IMR-90 (cell line): ENCODE results near the gene HNRNPUL1. TPM values are rescaled to one million over a fixed set of nuclear protein-coding genes. Genes with fewer than 3 reads are reported as not detected.

Experiments used
- ATAC-seq: fragments of 200-7000 bp; cut with Tn5 transposase; 2 replicates; pipeline ENCODE4 v1.9.1; 2020; ENCODE audit warnings: low read depth, mild to moderate bottlenecking, moderate library complexity
- BruUV-seq: library from RNA; stranded (reverse); fragments of 400-500 nt; replicated peaks from 2 replicates; lab custom pipeline; 2021; lab: Mats Ljungman, UMichigan
- CTCF ChIA-PET: fragments of 300-600 bp; formaldehyde crosslinking; extraction: SDS; loops from one replicate; lab custom pipeline; 2021; ENCODE audit warnings: antibody characterized with exemption; lab: Yijun Ruan, JAX
- POLR2A ChIA-PET: fragments of 300-600 bp; sonication (Branson Sonifier 250); formaldehyde crosslinking; loops from one replicate; lab custom pipeline; 2022; ENCODE audit warnings: antibody characterized with exemption; ENCODE audit not compliant: unreplicated experiment; lab: Charles Lee
- DNase-seq: peaks from one replicate; pipeline ENCODE4 v3.0.0; 2013
- H2AFZ ChIP-seq: replicated peaks from 2 replicates; pipeline ENCODE3; 2013; ENCODE audit warnings: low read length, mild to moderate bottlenecking; ENCODE audit not compliant: poor library complexity
- H2AK5ac ChIP-seq: 2 replicates; pipeline ENCODE4 v1.6.1; 2013; ENCODE audit warnings: low read depth, low read length, inconsistent platforms
- H2AK9ac ChIP-seq: replicated peaks from 2 replicates; pipeline ENCODE3; 2013; ENCODE audit warnings: mild to moderate bottlenecking, low read depth, low read length, moderate library complexity; ENCODE audit not compliant: poor library complexity
- H2BK120ac ChIP-seq: 2 replicates; pipeline ENCODE4 v1.6.1; 2013; ENCODE audit warnings: low read depth, low read length, inconsistent platforms
- H2BK15ac ChIP-seq: 3 replicates; pipeline ENCODE4 v1.6.1; 2013; ENCODE audit warnings: low read depth, low read length, inconsistent platforms
- H2BK20ac ChIP-seq: 2 replicates; pipeline ENCODE4 v1.6.1; 2013; ENCODE audit warnings: low read depth, mild to moderate bottlenecking, inconsistent platforms, low read length, moderate library complexity
- H2BK5ac ChIP-seq: 2 replicates; pipeline ENCODE4 v1.6.1; 2013; ENCODE audit warnings: mild to moderate bottlenecking, low read depth, low read length, inconsistent platforms; ENCODE audit not compliant: poor library complexity, severe bottlenecking
- H3K14ac ChIP-seq: replicated peaks from 2 replicates; pipeline ENCODE4 v1.6.1; 2013; ENCODE audit warnings: low read depth, low read length, inconsistent platforms
- H3K18ac ChIP-seq: 2 replicates; pipeline ENCODE4 v1.6.1; 2013; ENCODE audit warnings: low read depth, low read length, control low read depth
- H3K23ac ChIP-seq: 2 replicates; pipeline ENCODE4 v1.6.1; 2013; ENCODE audit warnings: low read depth, low read length, inconsistent platforms
- H3K27ac ChIP-seq: 2 replicates; pipeline ENCODE4 v1.5.1; 2013; ENCODE audit warnings: mild to moderate bottlenecking, control low read depth, low read length; ENCODE audit not compliant: insufficient read depth
- H3K27me3 ChIP-seq: 2 replicates; pipeline ENCODE4 v1.6.1; 2013; ENCODE audit warnings: low read length; ENCODE audit not compliant: control insufficient read depth, insufficient read depth
- H3K36me3 ChIP-seq: 2 replicates; pipeline ENCODE4 v1.6.1; 2013; ENCODE audit warnings: low read length, mixed read lengths; ENCODE audit not compliant: control insufficient read depth, insufficient read depth
- H3K4ac ChIP-seq: 2 replicates; pipeline ENCODE4 v1.6.1; 2013; ENCODE audit warnings: low read depth, low read length, inconsistent platforms
- H3K4me1 ChIP-seq: 2 replicates; pipeline ENCODE4 v1.6.1; 2013; ENCODE audit warnings: low read length, mixed read lengths; ENCODE audit not compliant: control insufficient read depth, insufficient read depth
- H3K4me2 ChIP-seq: 2 replicates; pipeline ENCODE4 v1.6.1; 2013; ENCODE audit warnings: low read depth, mild to moderate bottlenecking, control low read depth, low read length, moderate library complexity
- H3K4me3 ChIP-seq: 2 replicates; pipeline ENCODE4 v1.5.1; 2013; ENCODE audit warnings: low read depth, mild to moderate bottlenecking, control low read depth, low read length, moderate library complexity; ENCODE audit not compliant: insufficient read depth
- H3K56ac ChIP-seq: 2 replicates; pipeline ENCODE4 v1.6.1; 2013; ENCODE audit warnings: low read length, inconsistent platforms; ENCODE audit not compliant: insufficient read depth; ENCODE audit errors: extremely low read depth
- H3K79me1 ChIP-seq, 2 experiments: 2 replicates each; pipeline ENCODE4 v1.6.1; 2013; ENCODE audit warnings: low read length in 2 of 2, inconsistent platforms in 1 of 2, low read depth in 1 of 2
- H3K9ac ChIP-seq: 2 replicates; pipeline ENCODE4 v1.6.1; 2013; ENCODE audit warnings: low read depth, low read length, control low read depth
- H3K9me1 ChIP-seq: 2 replicates; pipeline ENCODE4 v1.6.1; 2013; ENCODE audit warnings: low read length, inconsistent platforms; ENCODE audit not compliant: insufficient read depth
- H3K9me3 ChIP-seq: 2 replicates; pipeline ENCODE4 v1.6.1; 2013; ENCODE audit warnings: low read length; ENCODE audit not compliant: control insufficient read depth, insufficient read depth
- H4K20me1 ChIP-seq: 2 replicates; pipeline ENCODE4 v1.6.1; 2013; ENCODE audit warnings: low read length, inconsistent platforms; ENCODE audit not compliant: insufficient read depth
- H4K5ac ChIP-seq: 2 replicates; pipeline ENCODE4 v1.6.1; 2013; ENCODE audit warnings: mild to moderate bottlenecking, low read depth, low read length, control low read depth
- H4K8ac ChIP-seq, 2 experiments: 2 replicates each; pipeline ENCODE4 v1.6.1; 2013; ENCODE audit warnings: low read depth in 2 of 2, low read length in 2 of 2, control low read depth in 1 of 2, inconsistent platforms in 1 of 2
- H4K91ac ChIP-seq: 2 replicates; pipeline ENCODE4 v1.6.1; 2013; ENCODE audit warnings: low read depth, low read length, inconsistent platforms; ENCODE audit not compliant: insufficient read depth
- BHLHE40 ChIP-seq: fragments of 150-350 bp; IDR thresholded peaks from 2 replicates; pipeline ENCODE4 v1.6.1; 2016; ENCODE audit warnings: mild to moderate bottlenecking, low read depth, low read length
- CEBPB ChIP-seq: IDR thresholded peaks from 2 replicates; pipeline ENCODE4 v1.6.1; 2012; ENCODE audit warnings: low read depth, low read length, improper control_type of control experiment
- CHD1 ChIP-seq: IDR thresholded peaks from 2 replicates; pipeline ENCODE4 v1.6.1; 2012; ENCODE audit warnings: low read depth, low read length, improper control_type of control experiment
- FOS ChIP-seq: fragments of 150-350 bp; IDR thresholded peaks from 2 replicates; pipeline ENCODE4 v1.6.1; 2016; ENCODE audit warnings: low read depth, low read length
- NFE2L2 ChIP-seq: fragments of 150-350 bp; IDR thresholded peaks from 2 replicates; pipeline ENCODE4 v1.6.1; 2016; ENCODE audit warnings: low read depth, mild to moderate bottlenecking, low read length
- POLR2A ChIP-seq: IDR thresholded peaks from 2 replicates; pipeline ENCODE4 v1.6.1; 2012; ENCODE audit warnings: mild to moderate bottlenecking, low read depth, low read length
- RCOR1 ChIP-seq: IDR thresholded peaks from 2 replicates; pipeline ENCODE4 v1.6.1; 2012; ENCODE audit warnings: mild to moderate bottlenecking, low read length, improper control_type of control experiment; ENCODE audit not compliant: insufficient replicate concordance
- RFX5 ChIP-seq: IDR thresholded peaks from 2 replicates; pipeline ENCODE4 v1.8.0; 2012; ENCODE audit warnings: low read depth, mild to moderate bottlenecking, low read length, moderate library complexity
- WGBS, 2 experiments: methylation state at CpG; one replicate each; pipeline versions ENCODE4 v1.1.5 to v1.1.7; 2013; ENCODE audit warnings: missing lambda C conversion rate in 2 of 2; ENCODE audit not compliant: insufficient read length in 1 of 2; ENCODE audit errors: extremely low coverage in 2 of 2; 5-methylcytosine and 5-hydroxymethylcytosine counted together
- dilution Hi-C: fragments of 300-500 bp; cut with HindIII; formaldehyde crosslinking; loops from one replicate; pipeline ENCODE4 v1.14.3; 2018; ENCODE audit warnings: low sequenced_read_pairs; ENCODE audit not compliant: unreplicated experiment
- in situ Hi-C: fragments of 300-500 bp; cut with MboI; formaldehyde crosslinking; loops from 3 replicates; pipeline ENCODE4 v1.14.3; 2019; ENCODE audit warnings: low sequenced_read_pairs, inconsistent platforms, mixed read lengths
- intact Hi-C: fragments of 100-400 bp; cut with micrococcal nuclease; formaldehyde crosslinking; loops from 2 replicates; pipeline ENCODE4 v1.10.0; 2022
- polyA plus RNA-seq, 3 experiments: library from polyadenylated mRNA; depleted of rRNA; stranded (reverse); fragments of >200 nt; gene quantifications; 2 replicates each; pipeline ENCODE4 v1.2.3, GENCODE V29; 2012; ENCODE audit warnings: low replicate concordance in 1 of 3
- total RNA-seq: library from RNA; depleted of rRNA; stranded (reverse); fragments of >200 nt; gene quantifications from 2 replicates; pipeline ENCODE4 v1.2.3, GENCODE V29; 2012
- TF ChIP-seq, protein P1 (sequence below): fragments of 150-350 bp; IDR thresholded peaks from 2 replicates; pipeline ENCODE4 v1.6.1; 2016; ENCODE audit warnings: low read depth, mild to moderate bottlenecking, low read length, moderate library complexity, borderline replicate concordance

HNRNPUL1 gene
- total and polyA plus RNA-seq, 2 of the 4 experiments (the other 2 are of a cell fraction): 50.7 to 67.3 TPM

GRCh38 chr19:41263042-41263849, 926 bp upstream of the HNRNPUL1 start:
- H3K4ac ChIP-seq: peak overlapping the region; percentile 92
- H2AK9ac ChIP-seq: peak overlapping the region; percentile 92
- BruUV-seq: no TSS peak
- peak overlapping the region; percentile 61 for H3K56ac ChIP-seq
- peak overlapping the region; percentile 58 for H3K23ac ChIP-seq
- H3K4me3 ChIP-seq: peak overlapping the region; percentile 55
- H4K8ac ChIP-seq: peak overlapping the region; percentile 31 to 76; a peak in 2 of 4 replicates
- H3K27me3 ChIP-seq: no peaks in the 10 kb centered on the region
- H3K9me1 ChIP-seq: peaks cover 8% of the 10 kb centered on the region; the same call in 1 of the 2 replicates
- dilution Hi-C loops: no loop called here
- ChIA-PET POLR2A (interaction anchor here (1.9 kb wide), 1 partner anchor 59 kb away, joined by 6 read pairs; no protein-coding TSS in a partner anchor), CTCF (interaction anchor here (0.6 to 2.3 kb wide), 5 partner anchors 11 to 484 kb away, joined by 3 to 16 read pairs (median 4); no protein-coding TSS in a partner anchor)
- ATAC-seq (peak; percentile 0), DNase-seq (peak; percentile 96)
- H3K9me3 ChIP-seq: no peaks in the 10 kb centered on the region
- peak overlapping the region; percentile 87 for H2AK5ac ChIP-seq
- H3K36me3 ChIP-seq: peaks cover 23% of the 10 kb centered on the region
- peaks cover 8 to 34% of the 10 kb centered on the region in 2 experiments; a peak in 3 of 4 replicates for H3K79me1 ChIP-seq
- H2BK20ac ChIP-seq: no peak overlapping the region
- 0% methylated on average over 17 of the region's 46 CpGs; no CpG with 5 or more reads in 1 of the 2 experiments for WGBS, 2 experiments
- H2BK120ac ChIP-seq: peak overlapping the region; percentile 11; the same call in 1 of the 2 replicates
- in situ Hi-C loops: loop anchor here (5.0 to 25.0 kb wide), 2 partner anchors 61 to 601 kb away; no protein-coding TSS in a partner anchor
- H3K18ac ChIP-seq: peak overlapping the region; percentile 14
- peak overlapping the region; percentile 62 for H4K91ac ChIP-seq
- TF ChIP-seq RCOR1 (peak; percentile 59), CHD1 (peak; percentile 87; the same call in 1 of the 2 replicates), CEBPB (peak; percentile 58), BHLHE40 (peak; percentile 84), POLR2A (peak; percentile 92), NFE2L2 (peak; percentile 40; the same call in 1 of the 2 replicates), FOS (peak; percentile 79), RFX5 (no peak)
- TF ChIP-seq, protein P1, sequence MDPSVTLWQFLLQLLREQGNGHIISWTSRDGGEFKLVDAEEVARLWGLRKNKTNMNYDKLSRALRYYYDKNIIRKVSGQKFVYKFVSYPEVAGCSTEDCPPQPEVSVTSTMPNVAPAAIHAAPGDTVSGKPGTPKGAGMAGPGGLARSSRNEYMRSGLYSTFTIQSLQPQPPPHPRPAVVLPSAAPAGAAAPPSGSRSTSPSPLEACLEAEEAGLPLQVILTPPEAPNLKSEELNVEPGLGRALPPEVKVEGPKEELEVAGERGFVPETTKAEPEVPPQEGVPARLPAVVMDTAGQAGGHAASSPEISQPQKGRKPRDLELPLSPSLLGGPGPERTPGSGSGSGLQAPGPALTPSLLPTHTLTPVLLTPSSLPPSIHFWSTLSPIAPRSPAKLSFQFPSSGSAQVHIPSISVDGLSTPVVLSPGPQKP: no peak
- H4K5ac ChIP-seq: peak overlapping the region; percentile 10
- peak overlapping the region; percentile 84 for H3K27ac ChIP-seq
- peak overlapping the region; percentile 49 for H3K14ac ChIP-seq
- intact Hi-C loops: loop anchor here (2.0 to 5.0 kb wide), 3 partner anchors 38 to 136 kb away; partner anchors contain the start of gene TGFB1
- H3K4me2 ChIP-seq: peak overlapping the region; percentile 74
- H3K9ac ChIP-seq: peak overlapping the region; percentile 81
- H2BK15ac ChIP-seq: peak overlapping the region; percentile 16; the same call in 2 of the 3 replicates
- H2AFZ ChIP-seq: peak overlapping the region; percentile 67
- peak overlapping the region; percentile 81 for H2BK5ac ChIP-seq
- peaks cover 40% of the 10 kb centered on the region for H4K20me1 ChIP-seq
- H3K4me1 ChIP-seq: peaks cover 9% of the 10 kb centered on the region
